IMR-90 (cell line): Measurements from ENCODE around the gene TPCN1. TPM values are rescaled to one million over a fixed set of nuclear protein-coding genes. Genes with fewer than 3 reads are reported as not detected.

Source experiments
- ATAC-seq: fragments of 200-7000 bp; cut with Tn5 transposase; 2 replicates; pipeline ENCODE4 v1.9.1; 2020; ENCODE audit warnings: low read depth, mild to moderate bottlenecking, moderate library complexity
- BruUV-seq: library from RNA; stranded (reverse); fragments of 400-500 nt; replicated peaks from 2 replicates; lab custom pipeline; 2021; lab: Mats Ljungman, UMichigan
- CTCF ChIA-PET: fragments of 300-600 bp; formaldehyde crosslinking; extraction: SDS; loops from one replicate; lab custom pipeline; 2021; ENCODE audit warnings: antibody characterized with exemption; lab: Yijun Ruan, JAX
- POLR2A ChIA-PET: fragments of 300-600 bp; sonication (Branson Sonifier 250); formaldehyde crosslinking; loops from one replicate; lab custom pipeline; 2022; ENCODE audit warnings: antibody characterized with exemption; ENCODE audit not compliant: unreplicated experiment; lab: Charles Lee
- DNase-seq: peaks from one replicate; pipeline ENCODE4 v3.0.0; 2013
- H2AFZ ChIP-seq: replicated peaks from 2 replicates; pipeline ENCODE3; 2013; ENCODE audit warnings: low read length, mild to moderate bottlenecking; ENCODE audit not compliant: poor library complexity
- H2AK5ac ChIP-seq: 2 replicates; pipeline ENCODE4 v1.6.1; 2013; ENCODE audit warnings: low read depth, low read length, inconsistent platforms
- H2AK9ac ChIP-seq: replicated peaks from 2 replicates; pipeline ENCODE3; 2013; ENCODE audit warnings: mild to moderate bottlenecking, low read depth, low read length, moderate library complexity; ENCODE audit not compliant: poor library complexity
- H2BK120ac ChIP-seq: 2 replicates; pipeline ENCODE4 v1.6.1; 2013; ENCODE audit warnings: low read depth, low read length, inconsistent platforms
- H2BK15ac ChIP-seq: 3 replicates; pipeline ENCODE4 v1.6.1; 2013; ENCODE audit warnings: low read depth, low read length, inconsistent platforms
- H2BK20ac ChIP-seq: 2 replicates; pipeline ENCODE4 v1.6.1; 2013; ENCODE audit warnings: low read depth, mild to moderate bottlenecking, inconsistent platforms, low read length, moderate library complexity
- H2BK5ac ChIP-seq: 2 replicates; pipeline ENCODE4 v1.6.1; 2013; ENCODE audit warnings: mild to moderate bottlenecking, low read depth, low read length, inconsistent platforms; ENCODE audit not compliant: poor library complexity, severe bottlenecking
- H3K14ac ChIP-seq: replicated peaks from 2 replicates; pipeline ENCODE4 v1.6.1; 2013; ENCODE audit warnings: low read depth, low read length, inconsistent platforms
- H3K18ac ChIP-seq: 2 replicates; pipeline ENCODE4 v1.6.1; 2013; ENCODE audit warnings: low read depth, low read length, control low read depth
- H3K23ac ChIP-seq: 2 replicates; pipeline ENCODE4 v1.6.1; 2013; ENCODE audit warnings: low read depth, low read length, inconsistent platforms
- H3K27ac ChIP-seq: 2 replicates; pipeline ENCODE4 v1.5.1; 2013; ENCODE audit warnings: mild to moderate bottlenecking, control low read depth, low read length; ENCODE audit not compliant: insufficient read depth
- H3K27me3 ChIP-seq: 2 replicates; pipeline ENCODE4 v1.6.1; 2013; ENCODE audit warnings: low read length; ENCODE audit not compliant: control insufficient read depth, insufficient read depth
- H3K36me3 ChIP-seq: 2 replicates; pipeline ENCODE4 v1.6.1; 2013; ENCODE audit warnings: low read length, mixed read lengths; ENCODE audit not compliant: control insufficient read depth, insufficient read depth
- H3K4ac ChIP-seq: 2 replicates; pipeline ENCODE4 v1.6.1; 2013; ENCODE audit warnings: low read depth, low read length, inconsistent platforms
- H3K4me1 ChIP-seq: 2 replicates; pipeline ENCODE4 v1.6.1; 2013; ENCODE audit warnings: low read length, mixed read lengths; ENCODE audit not compliant: control insufficient read depth, insufficient read depth
- H3K4me2 ChIP-seq: 2 replicates; pipeline ENCODE4 v1.6.1; 2013; ENCODE audit warnings: low read depth, mild to moderate bottlenecking, control low read depth, low read length, moderate library complexity
- H3K4me3 ChIP-seq: 2 replicates; pipeline ENCODE4 v1.5.1; 2013; ENCODE audit warnings: low read depth, mild to moderate bottlenecking, control low read depth, low read length, moderate library complexity; ENCODE audit not compliant: insufficient read depth
- H3K56ac ChIP-seq: 2 replicates; pipeline ENCODE4 v1.6.1; 2013; ENCODE audit warnings: low read length, inconsistent platforms; ENCODE audit not compliant: insufficient read depth; ENCODE audit errors: extremely low read depth
- H3K79me1 ChIP-seq, 2 experiments: 2 replicates each; pipeline ENCODE4 v1.6.1; 2013; ENCODE audit warnings: low read length in 2 of 2, inconsistent platforms in 1 of 2, low read depth in 1 of 2
- H3K9ac ChIP-seq: 2 replicates; pipeline ENCODE4 v1.6.1; 2013; ENCODE audit warnings: low read depth, low read length, control low read depth
- H3K9me1 ChIP-seq: 2 replicates; pipeline ENCODE4 v1.6.1; 2013; ENCODE audit warnings: low read length, inconsistent platforms; ENCODE audit not compliant: insufficient read depth
- H3K9me3 ChIP-seq: 2 replicates; pipeline ENCODE4 v1.6.1; 2013; ENCODE audit warnings: low read length; ENCODE audit not compliant: control insufficient read depth, insufficient read depth
- H4K20me1 ChIP-seq: 2 replicates; pipeline ENCODE4 v1.6.1; 2013; ENCODE audit warnings: low read length, inconsistent platforms; ENCODE audit not compliant: insufficient read depth
- H4K5ac ChIP-seq: 2 replicates; pipeline ENCODE4 v1.6.1; 2013; ENCODE audit warnings: mild to moderate bottlenecking, low read depth, low read length, control low read depth
- H4K8ac ChIP-seq, 2 experiments: 2 replicates each; pipeline ENCODE4 v1.6.1; 2013; ENCODE audit warnings: low read depth in 2 of 2, low read length in 2 of 2, control low read depth in 1 of 2, inconsistent platforms in 1 of 2
- H4K91ac ChIP-seq: 2 replicates; pipeline ENCODE4 v1.6.1; 2013; ENCODE audit warnings: low read depth, low read length, inconsistent platforms; ENCODE audit not compliant: insufficient read depth
- BHLHE40 ChIP-seq: fragments of 150-350 bp; IDR thresholded peaks from 2 replicates; pipeline ENCODE4 v1.6.1; 2016; ENCODE audit warnings: mild to moderate bottlenecking, low read depth, low read length
- CEBPB ChIP-seq: IDR thresholded peaks from 2 replicates; pipeline ENCODE4 v1.6.1; 2012; ENCODE audit warnings: low read depth, low read length, improper control_type of control experiment
- CHD1 ChIP-seq: IDR thresholded peaks from 2 replicates; pipeline ENCODE4 v1.6.1; 2012; ENCODE audit warnings: low read depth, low read length, improper control_type of control experiment
- FOS ChIP-seq: fragments of 150-350 bp; IDR thresholded peaks from 2 replicates; pipeline ENCODE4 v1.6.1; 2016; ENCODE audit warnings: low read depth, low read length
- MAFK ChIP-seq: IDR thresholded peaks from 2 replicates; pipeline ENCODE4 v1.6.1; 2012; ENCODE audit warnings: low read depth, low read length, improper control_type of control experiment
- MAZ ChIP-seq: IDR thresholded peaks from 2 replicates; pipeline ENCODE4 v1.6.1; 2012; ENCODE audit warnings: low read depth, mild to moderate bottlenecking, low read length, improper control_type of control experiment, moderate library complexity, borderline replicate concordance
- MXI1 ChIP-seq: IDR thresholded peaks from 2 replicates; pipeline ENCODE4 v1.6.1; 2012; ENCODE audit warnings: low read depth, mild to moderate bottlenecking, low read length, moderate library complexity, borderline replicate concordance
- NFE2L2 ChIP-seq: fragments of 150-350 bp; IDR thresholded peaks from 2 replicates; pipeline ENCODE4 v1.6.1; 2016; ENCODE audit warnings: low read depth, mild to moderate bottlenecking, low read length
- POLR2A ChIP-seq: IDR thresholded peaks from 2 replicates; pipeline ENCODE4 v1.6.1; 2012; ENCODE audit warnings: mild to moderate bottlenecking, low read depth, low read length
- RCOR1 ChIP-seq: IDR thresholded peaks from 2 replicates; pipeline ENCODE4 v1.6.1; 2012; ENCODE audit warnings: mild to moderate bottlenecking, low read length, improper control_type of control experiment; ENCODE audit not compliant: insufficient replicate concordance
- RFX5 ChIP-seq: IDR thresholded peaks from 2 replicates; pipeline ENCODE4 v1.8.0; 2012; ENCODE audit warnings: low read depth, mild to moderate bottlenecking, low read length, moderate library complexity
- SMC3 ChIP-seq: fragments of 150-350 bp; IDR thresholded peaks from 2 replicates; pipeline ENCODE4 v1.6.1; 2016; ENCODE audit warnings: low read depth, mild to moderate bottlenecking, antibody characterized with exemption, low read length, moderate library complexity
- WGBS, 2 experiments: methylation state at CpG; one replicate each; pipeline versions ENCODE4 v1.1.5 to v1.1.7; 2013; ENCODE audit warnings: missing lambda C conversion rate in 2 of 2; ENCODE audit not compliant: insufficient read length in 1 of 2; ENCODE audit errors: extremely low coverage in 2 of 2; 5-methylcytosine and 5-hydroxymethylcytosine counted together
- dilution Hi-C: fragments of 300-500 bp; cut with HindIII; formaldehyde crosslinking; loops from one replicate; pipeline ENCODE4 v1.14.3; 2018; ENCODE audit warnings: low sequenced_read_pairs; ENCODE audit not compliant: unreplicated experiment
- in situ Hi-C: fragments of 300-500 bp; cut with MboI; formaldehyde crosslinking; loops from 3 replicates; pipeline ENCODE4 v1.14.3; 2019; ENCODE audit warnings: low sequenced_read_pairs, inconsistent platforms, mixed read lengths
- intact Hi-C: fragments of 100-400 bp; cut with micrococcal nuclease; formaldehyde crosslinking; loops from 2 replicates; pipeline ENCODE4 v1.10.0; 2022
- polyA plus RNA-seq, 3 experiments: library from polyadenylated mRNA; depleted of rRNA; stranded (reverse); fragments of >200 nt; gene quantifications; 2 replicates each; pipeline ENCODE4 v1.2.3, GENCODE V29; 2012; ENCODE audit warnings: low replicate concordance in 1 of 3
- total RNA-seq: library from RNA; depleted of rRNA; stranded (reverse); fragments of >200 nt; gene quantifications from 2 replicates; pipeline ENCODE4 v1.2.3, GENCODE V29; 2012
- TF ChIP-seq, protein P1 (sequence below): conservative IDR thresholded peaks from 2 replicates; pipeline ENCODE4 v1.5.1; 2012; ENCODE audit warnings: mild to moderate bottlenecking, low read depth, low read length, improper control_type of control experiment
- TF ChIP-seq, protein P2 (sequence below): fragments of 150-350 bp; IDR thresholded peaks from 2 replicates; pipeline ENCODE4 v1.6.1; 2017; ENCODE audit warnings: mild to moderate bottlenecking, antibody characterized with exemption, low read length, low read depth
- TF ChIP-seq, protein P3 (sequence below): fragments of 150-350 bp; IDR thresholded peaks from 2 replicates; pipeline ENCODE4 v1.6.1; 2016; ENCODE audit warnings: low read depth, mild to moderate bottlenecking, low read length, moderate library complexity, borderline replicate concordance

The TPCN1 gene
- total and polyA plus RNA-seq, 2 of the 4 experiments (the other 2 are of a cell fraction) = 2.0 to 13.2 TPM

DNA sequence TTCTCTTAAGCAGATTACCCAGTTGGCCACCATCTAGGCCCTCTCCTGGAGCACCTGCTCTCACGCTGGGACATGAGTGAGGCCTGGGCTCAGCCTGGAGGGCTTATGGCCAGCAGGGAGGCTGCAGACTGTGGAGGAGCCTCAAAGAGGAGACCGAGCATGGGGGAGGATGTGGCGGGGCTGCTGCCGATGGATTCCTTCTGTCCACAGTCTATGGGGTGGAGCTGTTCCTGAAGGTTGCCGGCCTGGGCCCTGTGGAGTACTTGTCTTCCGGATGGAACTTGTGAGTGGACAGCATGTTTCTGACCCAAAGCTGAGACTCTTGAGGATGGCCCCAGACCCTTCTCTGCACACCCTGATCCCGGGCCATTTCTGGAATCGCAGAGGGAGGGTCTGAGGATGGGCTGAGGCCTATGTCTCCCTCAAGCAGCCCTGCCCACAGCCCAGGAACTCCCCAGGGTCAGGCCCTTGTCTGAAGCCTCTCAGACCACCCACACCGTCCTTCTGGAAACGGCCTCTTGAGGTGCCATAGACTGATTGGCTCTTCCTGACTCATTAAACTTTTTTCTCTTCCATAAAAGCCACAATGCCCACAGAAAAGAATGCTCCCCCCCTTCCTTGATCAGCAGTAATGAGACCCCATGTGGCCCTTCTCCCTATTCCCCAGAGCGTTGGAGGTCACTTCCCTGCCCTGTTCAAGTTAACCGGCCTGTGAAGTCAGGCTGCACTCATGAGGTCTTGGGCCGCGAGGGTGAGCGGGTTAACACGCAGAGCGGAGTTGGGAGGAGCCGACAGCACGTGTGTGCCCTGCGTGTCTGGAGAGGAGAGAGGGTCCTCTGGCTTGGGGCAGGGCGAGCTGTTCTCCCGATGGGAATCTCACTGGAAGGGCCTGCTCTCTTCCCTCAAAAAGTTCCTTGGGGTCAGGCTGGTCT is 64.7 kb downstream of the TPCN1 start:
- H2AFZ ChIP-seq = no peak overlapping the region
- dilution Hi-C loops = no loop called here
- no peak overlapping the region for H3K56ac ChIP-seq
- intact Hi-C loops = no loop called here
- H3K4me3 ChIP-seq = no peak overlapping the region
- TF ChIP-seq MXI1 = no peak
- TF ChIP-seq, protein P1, sequence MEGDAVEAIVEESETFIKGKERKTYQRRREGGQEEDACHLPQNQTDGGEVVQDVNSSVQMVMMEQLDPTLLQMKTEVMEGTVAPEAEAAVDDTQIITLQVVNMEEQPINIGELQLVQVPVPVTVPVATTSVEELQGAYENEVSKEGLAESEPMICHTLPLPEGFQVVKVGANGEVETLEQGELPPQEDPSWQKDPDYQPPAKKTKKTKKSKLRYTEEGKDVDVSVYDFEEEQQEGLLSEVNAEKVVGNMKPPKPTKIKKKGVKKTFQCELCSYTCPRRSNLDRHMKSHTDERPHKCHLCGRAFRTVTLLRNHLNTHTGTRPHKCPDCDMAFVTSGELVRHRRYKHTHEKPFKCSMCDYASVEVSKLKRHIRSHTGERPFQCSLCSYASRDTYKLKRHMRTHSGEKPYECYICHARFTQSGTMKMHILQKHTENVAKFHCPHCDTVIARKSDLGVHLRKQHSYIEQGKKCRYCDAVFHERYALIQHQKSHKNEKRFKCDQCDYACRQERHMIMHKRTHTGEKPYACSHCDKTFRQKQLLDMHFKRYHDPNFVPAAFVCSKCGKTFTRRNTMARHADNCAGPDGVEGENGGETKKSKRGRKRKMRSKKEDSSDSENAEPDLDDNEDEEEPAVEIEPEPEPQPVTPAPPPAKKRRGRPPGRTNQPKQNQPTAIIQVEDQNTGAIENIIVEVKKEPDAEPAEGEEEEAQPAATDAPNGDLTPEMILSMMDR = no peak
- TF ChIP-seq RFX5 = no peak
- no peak for TF ChIP-seq CHD1
- TF ChIP-seq CEBPB = no peak
- TF ChIP-seq POLR2A = no peak
- TF ChIP-seq, protein P2, sequence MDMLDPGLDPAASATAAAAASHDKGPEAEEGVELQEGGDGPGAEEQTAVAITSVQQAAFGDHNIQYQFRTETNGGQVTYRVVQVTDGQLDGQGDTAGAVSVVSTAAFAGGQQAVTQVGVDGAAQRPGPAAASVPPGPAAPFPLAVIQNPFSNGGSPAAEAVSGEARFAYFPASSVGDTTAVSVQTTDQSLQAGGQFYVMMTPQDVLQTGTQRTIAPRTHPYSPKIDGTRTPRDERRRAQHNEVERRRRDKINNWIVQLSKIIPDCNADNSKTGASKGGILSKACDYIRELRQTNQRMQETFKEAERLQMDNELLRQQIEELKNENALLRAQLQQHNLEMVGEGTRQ = no peak
- TF ChIP-seq FOS = no peak
- no peak for TF ChIP-seq RCOR1
- no peak for TF ChIP-seq MAFK
- no peak for TF ChIP-seq MAZ
- TF ChIP-seq, protein P3, sequence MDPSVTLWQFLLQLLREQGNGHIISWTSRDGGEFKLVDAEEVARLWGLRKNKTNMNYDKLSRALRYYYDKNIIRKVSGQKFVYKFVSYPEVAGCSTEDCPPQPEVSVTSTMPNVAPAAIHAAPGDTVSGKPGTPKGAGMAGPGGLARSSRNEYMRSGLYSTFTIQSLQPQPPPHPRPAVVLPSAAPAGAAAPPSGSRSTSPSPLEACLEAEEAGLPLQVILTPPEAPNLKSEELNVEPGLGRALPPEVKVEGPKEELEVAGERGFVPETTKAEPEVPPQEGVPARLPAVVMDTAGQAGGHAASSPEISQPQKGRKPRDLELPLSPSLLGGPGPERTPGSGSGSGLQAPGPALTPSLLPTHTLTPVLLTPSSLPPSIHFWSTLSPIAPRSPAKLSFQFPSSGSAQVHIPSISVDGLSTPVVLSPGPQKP = no peak
- TF ChIP-seq SMC3 = no peak
- no peak for TF ChIP-seq BHLHE40
- no peak for TF ChIP-seq NFE2L2
- ChIA-PET CTCF (no interaction called here), POLR2A (no interaction called here)
- no peaks in the 10 kb centered on the region for H3K9me3 ChIP-seq
- no peaks in the 10 kb centered on the region for H4K20me1 ChIP-seq
- no peaks in the 10 kb centered on the region for H3K79me1 ChIP-seq
- H3K18ac ChIP-seq = no peak overlapping the region
- H3K4me1 ChIP-seq = no peaks in the 10 kb centered on the region
- DNase-seq (no peak), ATAC-seq (no peak)
- in situ Hi-C loops = no loop called here
- H3K27me3 ChIP-seq = no peaks in the 10 kb centered on the region
- no peak overlapping the region for H3K4ac ChIP-seq
- H3K36me3 ChIP-seq = peaks cover 14% of the 10 kb centered on the region; the same call in 1 of the 2 replicates
- no peak overlapping the region for H2BK5ac ChIP-seq
- H3K9me1 ChIP-seq = no peaks in the 10 kb centered on the region
- H3K14ac ChIP-seq = no peak overlapping the region
- no peak overlapping the region for H2BK15ac ChIP-seq
- H2BK20ac ChIP-seq = no peak overlapping the region
- BruUV-seq = no TSS peak
- no peak overlapping the region for H3K27ac ChIP-seq
- H3K4me2 ChIP-seq = no peak overlapping the region
- no peak overlapping the region for H3K9ac ChIP-seq
- no peak overlapping the region for H2AK9ac ChIP-seq
- H4K91ac ChIP-seq = no peak overlapping the region
- no peak overlapping the region for H3K23ac ChIP-seq
- no peak overlapping the region for H2AK5ac ChIP-seq
- H2BK120ac ChIP-seq = no peak overlapping the region
- H4K8ac ChIP-seq = no peak overlapping the region
- H4K5ac ChIP-seq = no peak overlapping the region
- WGBS, 2 experiments = 70% methylated on average over 11 of the region's 22 CpGs; no CpG with 5 or more reads in 1 of the 2 experiments
